A673 (cell line): ENCODE measurements around the gene TNFRSF11A.

Source experiments
- CTCF ChIP-seq: fragments of 300-800, 200-600 bp; sonication (generic); conservative IDR thresholded peaks from 2 replicates; pipeline ENCODE4 v1.5.1; 2017; ENCODE audit warnings: low read depth, mild to moderate bottlenecking, antibody characterized with exemption, low read length, moderate library complexity, mixed read lengths
- EZH2 ChIP-seq: fragments of 200-600 bp; sonication (generic); IDR thresholded peaks from 2 replicates; pipeline ENCODE4 v1.6.1; 2017; ENCODE audit warnings: borderline replicate concordance, low read depth, mild to moderate bottlenecking, mixed read lengths, antibody characterized with exemption, low read length; ENCODE audit not compliant: poor library complexity, severe bottlenecking

- no peak for TF ChIP-seq CTCF
- TF ChIP-seq EZH2, result no peak
These were observed 45.3 kb downstream of the TNFRSF11A start for GRCh38 chr18:62370366-62370765.
